A673 (cell line): Measurements from ENCODE around the gene ZDHHC19. TPM values are rescaled to one million over a fixed set of nuclear protein-coding genes. Genes with fewer than 3 reads are reported as not detected.

ENCODE experiments used
- BruUV-seq: library from RNA; stranded (reverse); fragments of 400-500 nt; replicated peaks from 2 replicates; lab custom pipeline; 2021; lab: Mats Ljungman, UMichigan
- CTCF ChIA-PET: fragments of 300-600 bp; sonication (Branson Sonifier 250); formaldehyde crosslinking; loops from one replicate; lab custom pipeline; 2022; ENCODE audit warnings: antibody characterized with exemption; lab: Charles Lee
- POLR2A ChIA-PET: fragments of 300-600 bp; sonication (Branson Sonifier 250); formaldehyde crosslinking; loops from one replicate; lab custom pipeline; 2022; ENCODE audit warnings: antibody characterized with exemption; ENCODE audit not compliant: low non-redundant PET; lab: Charles Lee
- DNase-seq: peaks from one replicate; pipeline ENCODE4 v3.0.0-alpha.2; 2015; ENCODE audit warnings: low spot score
- H3K27ac ChIP-seq: fragments of 200-600 bp; sonication (generic); 2 replicates; pipeline ENCODE4 v1.5.1; 2016; ENCODE audit warnings: mixed run types, low read depth, mild to moderate bottlenecking, mixed read lengths, antibody characterized with exemption, low read length; ENCODE audit not compliant: poor library complexity, severe bottlenecking
- H3K27me3 ChIP-seq: fragments of 200-600 bp; sonication (generic); replicated peaks from 2 replicates; pipeline ENCODE4 v1.6.1; 2017; ENCODE audit warnings: mixed run types, low read depth, mild to moderate bottlenecking, mixed read lengths, antibody characterized with exemption, low read length; ENCODE audit not compliant: insufficient read depth, poor library complexity
- H3K36me3 ChIP-seq: fragments of 200-600 bp; sonication (generic); 2 replicates; pipeline ENCODE4 v1.6.1; 2016; ENCODE audit warnings: mixed run types, mild to moderate bottlenecking, mixed read lengths, antibody characterized with exemption, low read length; ENCODE audit not compliant: insufficient read depth, poor library complexity, severe bottlenecking
- H3K4me1 ChIP-seq: fragments of 200-600 bp; sonication (generic); 2 replicates; pipeline ENCODE4 v1.6.1; 2017; ENCODE audit warnings: mixed run types, mild to moderate bottlenecking, mixed read lengths, antibody characterized with exemption, low read length; ENCODE audit not compliant: insufficient read depth, poor library complexity, severe bottlenecking
- H3K4me3 ChIP-seq: fragments of 200-600 bp; sonication (generic); 2 replicates; pipeline ENCODE4 v1.5.1; 2016; ENCODE audit warnings: low read depth, mixed run types, mild to moderate bottlenecking, mixed read lengths, low read length; ENCODE audit not compliant: poor library complexity, severe bottlenecking
- H3K9me3 ChIP-seq: fragments of 200-600 bp; sonication (generic); 2 replicates; pipeline ENCODE4 v1.6.1; 2016; ENCODE audit warnings: mixed run types, low read depth, mild to moderate bottlenecking, mixed read lengths, antibody characterized with exemption, low read length; ENCODE audit not compliant: poor library complexity, severe bottlenecking
- CTCF ChIP-seq: fragments of 300-800, 200-600 bp; sonication (generic); conservative IDR thresholded peaks from 2 replicates; pipeline ENCODE4 v1.5.1; 2017; ENCODE audit warnings: low read depth, mild to moderate bottlenecking, antibody characterized with exemption, low read length, moderate library complexity, mixed read lengths
- EZH2 ChIP-seq: fragments of 200-600 bp; sonication (generic); IDR thresholded peaks from 2 replicates; pipeline ENCODE4 v1.6.1; 2017; ENCODE audit warnings: borderline replicate concordance, low read depth, mild to moderate bottlenecking, mixed read lengths, antibody characterized with exemption, low read length; ENCODE audit not compliant: poor library complexity, severe bottlenecking
- intact Hi-C: fragments of 100-400 bp; cut with micrococcal nuclease; formaldehyde crosslinking; loops from one replicate; pipeline ENCODE4 v1.10.0; 2022; ENCODE audit not compliant: unreplicated experiment
- total RNA-seq: library from RNA; stranded (reverse); gene quantifications from 2 replicates; pipeline ENCODE4 v1.2.3, GENCODE V29; 2021

ZDHHC19 gene
- total RNA-seq, 1 experiment from 2014 or later = not detected

- Histone ChIP-seq H3K36me3 (no peaks in the 10 kb centered on the region), H3K27me3 (no peaks in the 10 kb centered on the region), H3K4me1 (no peaks in the 10 kb centered on the region), H3K4me3 (no peak overlapping the region), H3K27ac (no peak overlapping the region), H3K9me3 (no peaks in the 10 kb centered on the region)
- CTCF ChIA-PET = interaction anchor here (0.7 kb wide), 1 partner anchor 297 kb away, joined by 7 read pairs; no protein-coding TSS in a partner anchor
- POLR2A ChIA-PET = no interaction called here
- TF ChIP-seq CTCF (no peak), EZH2 (no peak)
- BruUV-seq = no TSS peak
- intact Hi-C loops = no loop called here
- no peak for DNase-seq
These were observed 61.8 kb downstream of the ZDHHC19 start for GRCh38 chr3:196149375-196149774.

Other genes with a start within 250 kb of the ZDHHC19 start
- 240 and 336 TPM in 2 replicates for gene TFRC, start 129.3 kb downstream of the ZDHHC19 start, total RNA-seq
- not detected in 2 replicates for gene SLC51A, start 5.1 kb upstream of the ZDHHC19 start, total RNA-seq
- 62.3 and 63.2 TPM in 2 replicates for gene PCYT1A, start 76.3 kb upstream of the ZDHHC19 start, total RNA-seq
- gene DYNLT2B, start 106.8 kb upstream of the ZDHHC19 start, total RNA-seq = 23.3 and 24.6 TPM in 2 replicates
- gene TM4SF19, start 127.0 kb upstream of the ZDHHC19 start, total RNA-seq = not detected in 2 replicates
- gene UBXN7, start 221.0 kb upstream of the ZDHHC19 start, total RNA-seq = 92.8 and 94.2 TPM in 2 replicates